ENCODE measurements around the gene SPDYE4.

The SPDYE4 gene

GRCh38 chr17:8747742-8748141 lies 10.6 kb downstream of the SPDYE4 start:
- TF ChIP-seq, protein P1, sequence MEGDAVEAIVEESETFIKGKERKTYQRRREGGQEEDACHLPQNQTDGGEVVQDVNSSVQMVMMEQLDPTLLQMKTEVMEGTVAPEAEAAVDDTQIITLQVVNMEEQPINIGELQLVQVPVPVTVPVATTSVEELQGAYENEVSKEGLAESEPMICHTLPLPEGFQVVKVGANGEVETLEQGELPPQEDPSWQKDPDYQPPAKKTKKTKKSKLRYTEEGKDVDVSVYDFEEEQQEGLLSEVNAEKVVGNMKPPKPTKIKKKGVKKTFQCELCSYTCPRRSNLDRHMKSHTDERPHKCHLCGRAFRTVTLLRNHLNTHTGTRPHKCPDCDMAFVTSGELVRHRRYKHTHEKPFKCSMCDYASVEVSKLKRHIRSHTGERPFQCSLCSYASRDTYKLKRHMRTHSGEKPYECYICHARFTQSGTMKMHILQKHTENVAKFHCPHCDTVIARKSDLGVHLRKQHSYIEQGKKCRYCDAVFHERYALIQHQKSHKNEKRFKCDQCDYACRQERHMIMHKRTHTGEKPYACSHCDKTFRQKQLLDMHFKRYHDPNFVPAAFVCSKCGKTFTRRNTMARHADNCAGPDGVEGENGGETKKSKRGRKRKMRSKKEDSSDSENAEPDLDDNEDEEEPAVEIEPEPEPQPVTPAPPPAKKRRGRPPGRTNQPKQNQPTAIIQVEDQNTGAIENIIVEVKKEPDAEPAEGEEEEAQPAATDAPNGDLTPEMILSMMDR (IDR thresholded peaks at IDR 0.05): no peak
- H3K27ac ChIP-seq: no peak overlapping the region
- peaks cover 35% of the 10 kb centered on the region for H3K27me3 ChIP-seq
- H3K4me1 ChIP-seq (ENCODE audit: control insufficient read depth in 1 of 2, insufficient read depth in 1 of 2, low read depth in 1 of 2, low read length in 1 of 2): peaks cover 5 to 16% of the 10 kb centered on the region in 2 experiments
- H3K4me3 ChIP-seq (ENCODE audit: low read depth in 1 of 2, low read length in 1 of 2): no peak overlapping the region
- H3K9me3 ChIP-seq: no peaks in the 10 kb centered on the region
- H3K36me3 ChIP-seq: no peaks in the 10 kb centered on the region

- H3K4me3 ChIP-seq (ENCODE audit: low read depth in 1 of 2, low read length in 1 of 2): peak overlapping the region in 1 of 2 experiments; percentile 77
- H3K27me3 ChIP-seq: peaks cover 46% of the 10 kb centered on the region
- no peaks in the 10 kb centered on the region for H3K36me3 ChIP-seq
- TF ChIP-seq, protein P1 (IDR thresholded peaks at IDR 0.05): no peak
- H3K27ac ChIP-seq: peak overlapping the region; percentile 83
- peaks cover 5 to 17% of the 10 kb centered on the region in 2 experiments for H3K4me1 ChIP-seq (ENCODE audit: control insufficient read depth in 1 of 2, insufficient read depth in 1 of 2, low read depth in 1 of 2, low read length in 1 of 2)
- H3K9me3 ChIP-seq: no peaks in the 10 kb centered on the region
These were observed 11.7 kb downstream of the SPDYE4 start for GRCh38 chr17:8746501-8747236.

DNA sequence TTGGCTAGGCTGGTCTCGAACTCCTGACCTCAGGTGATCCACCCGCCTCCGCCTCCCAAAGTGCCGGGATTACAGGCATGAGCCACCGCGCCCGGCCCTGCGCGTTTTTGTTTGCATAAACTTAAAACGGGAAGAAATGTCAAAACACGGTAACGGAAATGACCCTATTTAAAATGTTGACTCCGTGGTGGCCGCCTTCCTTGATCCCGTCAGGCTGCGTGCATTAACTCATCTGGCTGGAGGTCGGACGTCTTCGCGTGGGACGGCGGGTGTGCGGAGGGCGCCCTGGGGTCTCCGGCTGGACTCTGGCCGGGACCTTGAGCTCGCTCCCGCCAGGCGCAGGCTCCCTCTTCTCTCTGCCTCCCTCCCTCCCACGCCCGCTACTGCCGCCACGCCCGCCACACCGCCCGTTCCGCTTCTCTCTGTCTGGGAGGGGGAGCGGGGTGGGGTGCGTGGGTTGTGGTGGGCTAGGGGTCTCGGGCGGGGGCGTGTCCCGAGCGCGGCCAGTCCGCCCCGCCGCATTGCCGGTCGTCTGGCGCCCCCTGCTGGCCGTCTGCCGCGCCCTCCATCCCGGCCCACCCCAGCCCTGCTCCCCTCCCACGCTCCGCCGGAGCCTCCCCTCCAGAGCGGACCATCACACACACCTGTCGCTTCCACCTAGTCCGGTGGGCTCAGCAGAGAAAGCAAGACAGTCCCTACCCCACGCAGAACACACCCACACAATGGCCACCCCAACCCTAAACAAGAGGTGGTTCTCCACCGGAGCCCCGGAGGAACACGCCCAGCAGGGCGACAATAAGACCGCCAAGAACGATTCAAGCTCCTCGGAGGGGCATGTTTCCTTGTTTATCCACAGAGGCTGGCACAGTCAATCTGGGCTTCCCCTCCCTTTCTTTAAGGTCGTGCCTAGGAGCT lies 12.5 kb downstream of the SPDYE4 start:
- H3K4me3 ChIP-seq (ENCODE audit: low read depth in 1 of 2, low read length in 1 of 2): peak overlapping the region; percentile 74 to 77
- TF ChIP-seq, protein P1 (IDR thresholded peaks at IDR 0.05): peak; percentile 88
- peaks cover 54% of the 10 kb centered on the region for H3K27me3 ChIP-seq
- peak overlapping the region; percentile 83 for H3K27ac ChIP-seq
- H3K9me3 ChIP-seq: no peaks in the 10 kb centered on the region
- no peaks in the 10 kb centered on the region for H3K36me3 ChIP-seq
- peaks cover 5 to 20% of the 10 kb centered on the region in 2 experiments for H3K4me1 ChIP-seq (ENCODE audit: control insufficient read depth in 1 of 2, insufficient read depth in 1 of 2, low read depth in 1 of 2, low read length in 1 of 2)

GRCh38 chr17:8744086-8744785 lies 14.1 kb downstream of the SPDYE4 start:
- Histone ChIP-seq H3K4me3 (ENCODE audit: low read depth in 1 of 2, low read length in 1 of 2) (no peak overlapping the region), H3K27me3 (peaks cover 70% of the 10 kb centered on the region), H3K27ac (peak overlapping the region; percentile 83), H3K9me3 (no peaks in the 10 kb centered on the region), H3K4me1 (ENCODE audit: control insufficient read depth in 1 of 2, insufficient read depth in 1 of 2, low read depth in 1 of 2, low read length in 1 of 2) (peaks cover 5 to 20% of the 10 kb centered on the region in 2 experiments), H3K36me3 (no peaks in the 10 kb centered on the region)
- TF ChIP-seq, protein P1 (IDR thresholded peaks at IDR 0.05): no peak

- H3K4me3 ChIP-seq (ENCODE audit: low read depth in 1 of 2, low read length in 1 of 2): no peak overlapping the region
- TF ChIP-seq, protein P1 (IDR thresholded peaks at IDR 0.05): no peak
- no peak overlapping the region for H3K27ac ChIP-seq
- H3K36me3 ChIP-seq: no peaks in the 10 kb centered on the region
- H3K4me1 ChIP-seq (ENCODE audit: control insufficient read depth in 1 of 2, insufficient read depth in 1 of 2, low read depth in 1 of 2, low read length in 1 of 2): peaks cover 5 to 20% of the 10 kb centered on the region in 2 experiments
- peaks cover 72% of the 10 kb centered on the region for H3K27me3 ChIP-seq
- no peaks in the 10 kb centered on the region for H3K9me3 ChIP-seq
These were observed 15.5 kb downstream of the SPDYE4 start for GRCh38 chr17:8742819-8743218.

Data from neutrophil (primary cell).